Panc1 (cell line): ENCODE measurements around the gene ABCB1. TPM values are rescaled to one million over a fixed set of nuclear protein-coding genes. Genes with fewer than 3 reads are reported as not detected.

Experiments
- ATAC-seq: fragments of 200-7000 bp; cut with Tn5 transposase; 2 replicates; pipeline ENCODE4 v1.9.1; 2020; ENCODE audit warnings: mild to moderate bottlenecking, moderate library complexity
- BruUV-seq: library from RNA; stranded (reverse); fragments of 400-500 nt; replicated peaks from 2 replicates; lab custom pipeline; 2021; lab: Mats Ljungman, UMichigan
- CTCF ChIA-PET: fragments of 300-600 bp; sonication (Branson Sonifier 250); formaldehyde crosslinking; loops from one replicate; lab custom pipeline; 2022; ENCODE audit warnings: antibody characterized with exemption; lab: Charles Lee
- POLR2A ChIA-PET: fragments of 300-600 bp; sonication (Branson Sonifier 250); formaldehyde crosslinking; loops from one replicate; lab custom pipeline; 2022; ENCODE audit warnings: antibody characterized with exemption; lab: Charles Lee
- DNase-seq: peaks from one replicate; pipeline ENCODE4 v3.0.0-alpha.2; 2010; ENCODE audit warnings: low read depth, low spot score
- H3K27ac ChIP-seq: 2 replicates; pipeline ENCODE4 v1.5.1; 2011; ENCODE audit warnings: mild to moderate bottlenecking, low read length, inconsistent platforms
- H3K27me3 ChIP-seq: fragments of 200-500 bp; sonication (Bioruptor generic); 2 replicates; pipeline ENCODE4 v1.6.0; 2014; ENCODE audit warnings: low read length, inconsistent platforms; ENCODE audit not compliant: control insufficient read depth, insufficient read depth
- H3K36me3 ChIP-seq: fragments of 200-500 bp; sonication (Bioruptor generic); 2 replicates; pipeline ENCODE4 v1.5.1; 2014; ENCODE audit warnings: inconsistent platforms, mild to moderate bottlenecking, low read length, moderate library complexity; ENCODE audit not compliant: control insufficient read depth, insufficient read depth
- H3K4me1 ChIP-seq: 2 replicates; pipeline ENCODE4 v1.5.1; 2011; ENCODE audit warnings: inconsistent platforms, mild to moderate bottlenecking, low read length, moderate library complexity; ENCODE audit not compliant: control insufficient read depth, insufficient read depth
- H3K4me3 ChIP-seq, 2 experiments: 2 replicates each; pipeline ENCODE4 v1.5.1; 2011 to 2012; ENCODE audit warnings: low read depth in 2 of 2, low read length in 2 of 2, mild to moderate bottlenecking in 2 of 2, inconsistent platforms in 1 of 2, moderate library complexity in 1 of 2
- H3K9me3 ChIP-seq: fragments of 200-500 bp; sonication (Bioruptor generic); 2 replicates; pipeline ENCODE4 v1.5.1; 2014; ENCODE audit warnings: low read depth, mild to moderate bottlenecking, inconsistent platforms, low read length, moderate library complexity; ENCODE audit not compliant: control insufficient read depth, insufficient read depth
- CTCF ChIP-seq: fragments of 450-650 bp; IDR thresholded peaks from 2 replicates; pipeline ENCODE4 v1.5.1; 2017; ENCODE audit warnings: mild to moderate bottlenecking
- POLR2AphosphoS5 ChIP-seq: IDR thresholded peaks from 2 replicates; pipeline ENCODE4 v1.6.1; 2012; ENCODE audit warnings: mild to moderate bottlenecking, low read depth, low read length, moderate library complexity
- REST ChIP-seq, 2 experiments: IDR thresholded peaks; 2 replicates each; pipeline ENCODE4 v1.6.1; 2011 to 2012; ENCODE audit warnings: low read depth in 2 of 2, control low read depth in 1 of 2, low read length in 1 of 2, mild to moderate bottlenecking in 1 of 2, moderate library complexity in 1 of 2; ENCODE audit not compliant: insufficient read depth in 1 of 2
- SIN3A ChIP-seq: IDR thresholded peaks from 2 replicates; pipeline ENCODE4 v1.6.1; 2012; ENCODE audit warnings: low read depth, mild to moderate bottlenecking, low read length, moderate library complexity, borderline replicate concordance; ENCODE audit not compliant: insufficient read depth
- TCF7L2 ChIP-seq: IDR thresholded peaks from 2 replicates; pipeline ENCODE4 v1.6.1; 2011; ENCODE audit warnings: mild to moderate bottlenecking, low read depth, low read length, inconsistent platforms
- in situ Hi-C: cut with HindIII; loops from 2 replicates; pipeline ENCODE4 v1.10.0; 2016; ENCODE audit warnings: low sequenced_read_pairs, low pct_unique_long_range_greater_than_20kb
- intact Hi-C: fragments of 100-400 bp; cut with micrococcal nuclease; formaldehyde crosslinking; loops from one replicate; pipeline ENCODE4 v1.10.0; 2022; ENCODE audit not compliant: unreplicated experiment
- total RNA-seq: library from RNA; stranded (reverse); gene quantifications from one replicate; pipeline ENCODE4 v1.2.1, GENCODE V29; 2021; ENCODE audit not compliant: unreplicated experiment

Gene ABCB1
- total RNA-seq, 1 experiment from 2014 or later = 0.67 TPM

GRCh38 chr7:87495366-87495765 lies 105.3 kb downstream of the ABCB1 start:
- in situ Hi-C loops = no loop called here
- H3K36me3 ChIP-seq = no peaks in the 10 kb centered on the region
- no TSS peak for BruUV-seq
- POLR2A ChIA-PET = no interaction called here
- no peak for TF ChIP-seq TCF7L2
- TF ChIP-seq REST (IDR thresholded peaks at IDR 0.05; ENCODE audit: insufficient read depth in 1 of 2, low read depth in 2 of 2, low read length in 1 of 2) = no peak
- TF ChIP-seq CTCF = no peak
- TF ChIP-seq POLR2AphosphoS5 = no peak
- no peak for TF ChIP-seq SIN3A
- ATAC-seq = no peak
- CTCF ChIA-PET = no interaction called here
- intact Hi-C loops = no loop called here
- no peak for DNase-seq
- no peak overlapping the region for H3K27ac ChIP-seq
- no peak overlapping the region for H3K4me3 ChIP-seq
- no peaks in the 10 kb centered on the region for H3K27me3 ChIP-seq
- no peaks in the 10 kb centered on the region for H3K9me3 ChIP-seq
- no peaks in the 10 kb centered on the region for H3K4me1 ChIP-seq

- TF ChIP-seq POLR2AphosphoS5 (no peak), SIN3A (no peak)
- Histone ChIP-seq H3K27ac (no peak overlapping the region), H3K27me3 (no peaks in the 10 kb centered on the region), H3K4me1 (no peaks in the 10 kb centered on the region), H3K9me3 (no peaks in the 10 kb centered on the region), H3K4me3 (no peak overlapping the region), H3K36me3 (no peaks in the 10 kb centered on the region)
- ChIA-PET CTCF (no interaction called here), POLR2A (no interaction called here)
- no peak for DNase-seq
- intact Hi-C loops = no loop called here
- BruUV-seq = no TSS peak
- no peak for ATAC-seq
- in situ Hi-C loops = no loop called here
These were observed 106.2 kb downstream of the ABCB1 start for GRCh38 chr7:87494454-87494853.

GRCh38 chr7:87483131-87483530 lies 117.6 kb downstream of the ABCB1 start:
- Histone ChIP-seq H3K27ac (no peak overlapping the region), H3K27me3 (peaks cover under 1% of the 10 kb centered on the region; the same call in 1 of the 2 replicates), H3K36me3 (no peaks in the 10 kb centered on the region), H3K4me3 (no peak overlapping the region), H3K4me1 (no peaks in the 10 kb centered on the region), H3K9me3 (no peaks in the 10 kb centered on the region)
- DNase-seq (no peak), ATAC-seq (no peak)
- in situ Hi-C loops = no loop called here
- ChIA-PET CTCF (no interaction called here), POLR2A (no interaction called here)
- BruUV-seq = no TSS peak
- intact Hi-C loops = no loop called here
- TF ChIP-seq CTCF (no peak), REST (IDR thresholded peaks at IDR 0.05; ENCODE audit: insufficient read depth in 1 of 2, low read depth in 2 of 2, low read length in 1 of 2) (no peak), TCF7L2 (no peak), SIN3A (no peak), POLR2AphosphoS5 (no peak)
